Measurements from ENCODE around the gene PLEKHB2. TPM values are rescaled to one million over a fixed set of nuclear protein-coding genes. Genes with fewer than 3 reads are reported as not detected.

The PLEKHB2 gene
- total and polyA plus RNA-seq, 10 of the 15 experiments (the other 5 are each of a cell fraction or from before 2014, with no cell fraction given), result 12.3 to 55.6 (median 26.2) TPM

- intact Hi-C loops (cut with micrococcal nuclease; ENCODE audit: unreplicated experiment), result loop anchor here (10.0 kb wide), 1 partner anchor 400 kb away; the partner anchor contains the start of gene MZT2A
- no peaks in the 10 kb centered on the region for H4K20me1 ChIP-seq (ENCODE audit: control insufficient read depth, insufficient read depth)
- 74% methylated on average over 22 of the region's 22 CpGs for WGBS (ENCODE audit: insufficient coverage, insufficient replicate concordance, low lambda C conversion rate, missing lambda C conversion rate)
- no peak overlapping the region for H3K27ac ChIP-seq (ENCODE audit: control insufficient read depth, insufficient read depth)
- ATAC-seq, result no peak
- H3K9me3 ChIP-seq (replicated peaks; ENCODE audit: control insufficient read depth, insufficient read depth, low read length), result no peaks in the 10 kb centered on the region
- no TSS peak for BruUV-seq (replicated peaks)
- H3K27me3 ChIP-seq (replicated peaks in 1 of 2; ENCODE audit: control insufficient read depth in 2 of 2, insufficient read depth in 2 of 2, low read length in 1 of 2), result no peaks in the 10 kb centered on the region
- H3K9ac ChIP-seq (ENCODE audit: control insufficient read depth, insufficient read depth, low read length), result no peak overlapping the region
- TF ChIP-seq ZBTB33 (IDR thresholded peaks at IDR 0.05) (0 out of 2 replicates have a peak, but pooled peaks have one; percentile 9), MLLT1 (IDR thresholded peaks at IDR 0.05) (peak; percentile 49), E4F1 (IDR thresholded peaks at IDR 0.05; ENCODE audit: borderline replicate concordance, partially characterized antibody) (no peak), HDAC6 (IDR thresholded peaks at IDR 0.05; ENCODE audit: unreplicated experiment) (no peak)
- peaks cover 3% of the 10 kb centered on the region; the same call in 1 of the 2 replicates for H3K4me1 ChIP-seq (ENCODE audit: control insufficient read depth, insufficient read depth, low read length)
- H3K4me3 ChIP-seq, result peak overlapping the region; percentile 90; the same call in 1 of the 2 replicates
- peaks cover 31% of the 10 kb centered on the region for H3K79me2 ChIP-seq (ENCODE audit: control insufficient read depth, insufficient read depth, low read length)
- peak overlapping the region; percentile 77; the same call in 1 of the 2 replicates for H3K4me2 ChIP-seq (ENCODE audit: control insufficient read depth, insufficient read depth)
- no peak for DNase-seq (ENCODE audit: low read depth, low spot score)
- in situ Hi-C loops (cut with MboI), result no loop called here
- H2AFZ ChIP-seq (ENCODE audit: control insufficient read depth, low read depth, low read length), result no peak overlapping the region
- H3K36me3 ChIP-seq (ENCODE audit: control insufficient read depth in 2 of 2, insufficient read depth in 2 of 2, low read length in 1 of 2), result no peaks in the 10 kb centered on the region
- FAIRE-seq, result no peak
- ChIA-PET POLR2A (interaction anchor here (0.6 to 2.4 kb wide), 2 partner anchors 9 to 29 kb away, joined by 3 to 16 read pairs; no protein-coding TSS in a partner anchor), RAD21 (ENCODE audit: unreplicated experiment) (interaction anchor here (1.0 to 1.3 kb wide), 3 partner anchors 9 to 12 kb away, joined by 3 to 4 read pairs (median 4); partner anchors contain the start of gene PLEKHB2), SMC1A (ENCODE audit: uncharacterized antibody, unreplicated experiment) (interaction anchor here (0.8 to 5.2 kb wide), 5 partner anchors 9 to 434 kb away, joined by 3 to 34 read pairs (median 4); partner anchors contain the start of gene PLEKHB2), CTCF (interaction anchor here (0.7 to 3.9 kb wide), 4 partner anchors 9 to 55 kb away, joined by 3 to 31 read pairs (median 4); partner anchors contain the start of gene PLEKHB2)
These were observed 10.5 kb upstream of the PLEKHB2 start for GRCh38 chr2:131094463-131095281.

All from GM12878 (cell line).